ENCODE measurements around the gene SDC3. TPM values are rescaled to one million over a fixed set of nuclear protein-coding genes. Genes with fewer than 3 reads are reported as not detected.

Gene SDC3
- total RNA-seq, 3 donors from 2014 or later: 0.55 to 1.0 (median 0.68) TPM

- Mint-ChIP-seq H3K27me3 (ENCODE audit: low read depth) (peaks cover 24% of the 10 kb centered on the region), H3K9me3 (no peaks in the 10 kb centered on the region), H3K4me1 (ENCODE audit: low read depth) (no peaks in the 10 kb centered on the region), H3K36me3 (ENCODE audit: insufficient read depth) (no peaks in the 10 kb centered on the region), H3K4me3 (no peak overlapping the region)
- ATAC-seq: no peak
- DNase-seq: no peak
Measured at GRCh38 chr1:30883389-30884172, 25.0 kb downstream of the SDC3 start.

GRCh38 chr1:30882678-30883388 is 25.7 kb downstream of the SDC3 start:
- ATAC-seq: no peak

GRCh38 chr1:30881319-30882181 is 27.0 kb downstream of the SDC3 start:
- H3K9me3 Mint-ChIP-seq: no peaks in the 10 kb centered on the region
- no peaks in the 10 kb centered on the region for H3K4me1 Mint-ChIP-seq (ENCODE audit: low read depth)
- no peaks in the 10 kb centered on the region for H3K36me3 Mint-ChIP-seq (ENCODE audit: insufficient read depth)
- peaks cover 32% of the 10 kb centered on the region for H3K27me3 Mint-ChIP-seq (ENCODE audit: low read depth)
- ATAC-seq (no peak), DNase-seq (no peak)
- no peak overlapping the region for H3K4me3 Mint-ChIP-seq

More at GRCh38 chr1:30882678-30883388, 25.7 kb downstream of the SDC3 start:
- Mint-ChIP-seq H3K27me3 (ENCODE audit: low read depth) (peaks cover 27% of the 10 kb centered on the region), H3K4me3 (no peak overlapping the region), H3K4me1 (ENCODE audit: low read depth) (no peaks in the 10 kb centered on the region), H3K9me3 (no peaks in the 10 kb centered on the region), H3K36me3 (ENCODE audit: insufficient read depth) (no peaks in the 10 kb centered on the region)
- DNase-seq: no peak

GRCh38 chr1:30880678-30881318 is 27.8 kb downstream of the SDC3 start:
- no peaks in the 10 kb centered on the region for H3K36me3 Mint-ChIP-seq (ENCODE audit: insufficient read depth)
- H3K4me1 Mint-ChIP-seq (ENCODE audit: low read depth): no peaks in the 10 kb centered on the region
- DNase-seq (no peak), ATAC-seq (no peak)
- no peak overlapping the region for H3K4me3 Mint-ChIP-seq
- H3K27me3 Mint-ChIP-seq (ENCODE audit: low read depth): peaks cover 34% of the 10 kb centered on the region
- H3K9me3 Mint-ChIP-seq: no peaks in the 10 kb centered on the region

DNA sequence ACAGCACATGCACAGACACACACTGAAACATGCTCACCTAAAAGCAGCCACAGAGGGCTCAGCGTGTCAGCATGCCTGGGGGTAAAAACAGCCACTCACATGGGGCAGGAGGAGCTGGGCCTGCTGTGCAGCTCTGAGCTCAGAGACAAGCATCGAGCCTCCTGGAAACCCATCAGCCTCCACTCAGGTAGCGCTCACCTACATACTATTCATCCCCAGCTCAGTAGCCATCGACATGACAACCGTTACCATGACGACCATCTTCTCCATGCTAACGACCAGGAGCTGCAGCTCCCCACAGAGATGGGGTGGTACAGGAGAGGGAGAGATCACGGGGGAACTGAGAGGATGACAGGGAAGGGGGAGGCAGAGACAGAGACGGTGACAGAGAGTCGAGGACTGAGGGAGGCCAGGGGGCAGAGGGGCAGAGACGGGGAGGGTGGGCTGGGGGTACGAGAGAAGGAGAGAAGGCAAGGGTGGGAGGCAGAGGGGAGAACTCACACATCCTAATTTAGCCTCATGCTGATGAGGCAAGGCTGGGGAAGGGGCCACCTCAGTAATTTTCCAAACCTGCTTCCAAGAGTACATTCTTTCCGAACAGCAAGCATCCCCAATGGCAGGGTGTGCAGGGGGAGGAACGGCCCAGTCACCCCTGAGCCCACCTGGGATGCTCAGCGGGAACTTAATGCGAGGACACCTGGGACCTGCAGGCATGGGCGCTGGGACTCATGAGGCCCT is 28.4 kb downstream of the SDC3 start:
- H3K27me3 Mint-ChIP-seq (ENCODE audit: low read depth): peaks cover 38% of the 10 kb centered on the region
- no peak overlapping the region for H3K4me3 Mint-ChIP-seq
- no peaks in the 10 kb centered on the region for H3K9me3 Mint-ChIP-seq
- DNase-seq (no peak), ATAC-seq (no peak)
- H3K36me3 Mint-ChIP-seq (ENCODE audit: insufficient read depth): no peaks in the 10 kb centered on the region
- H3K4me1 Mint-ChIP-seq (ENCODE audit: low read depth): no peaks in the 10 kb centered on the region

- ATAC-seq: no peak
- no peaks in the 10 kb centered on the region for H3K36me3 Mint-ChIP-seq (ENCODE audit: insufficient read depth)
- no peaks in the 10 kb centered on the region for H3K4me1 Mint-ChIP-seq (ENCODE audit: low read depth)
- H3K9me3 Mint-ChIP-seq: no peaks in the 10 kb centered on the region
- no peak for DNase-seq
- H3K27me3 Mint-ChIP-seq (ENCODE audit: low read depth): peaks cover 36% of the 10 kb centered on the region
- no peak overlapping the region for H3K4me3 Mint-ChIP-seq
Measured at GRCh38 chr1:30879126-30879786, 29.3 kb downstream of the SDC3 start.

GRCh38 chr1:30878559-30878958 is 30.0 kb downstream of the SDC3 start:
- Mint-ChIP-seq H3K36me3 (ENCODE audit: insufficient read depth) (no peaks in the 10 kb centered on the region), H3K4me3 (no peak overlapping the region), H3K27me3 (ENCODE audit: low read depth) (peaks cover 35% of the 10 kb centered on the region), H3K4me1 (ENCODE audit: low read depth) (no peaks in the 10 kb centered on the region), H3K9me3 (no peaks in the 10 kb centered on the region)
- ATAC-seq (no peak), DNase-seq (no peak)

DNA sequence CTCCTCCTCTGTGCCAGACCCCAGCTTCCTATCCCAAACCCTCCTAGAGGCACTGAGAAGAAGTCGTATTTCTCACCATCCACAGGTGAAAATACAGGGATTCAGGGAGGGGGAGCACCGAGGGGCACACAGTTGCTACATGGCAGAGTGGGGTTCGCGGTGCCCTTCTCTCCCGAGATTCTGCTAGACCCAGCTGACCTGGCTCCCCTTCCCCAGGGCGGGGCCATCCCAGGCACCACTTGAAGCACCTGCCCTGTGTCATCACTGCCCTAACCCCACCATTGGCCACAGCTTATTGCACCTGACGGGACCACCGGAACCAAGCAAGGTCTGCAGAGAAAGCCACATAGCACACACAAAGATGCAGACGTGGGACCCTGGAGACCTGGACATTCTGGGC is 30.5 kb downstream of the SDC3 start:
- Mint-ChIP-seq H3K27me3 (ENCODE audit: low read depth) (peaks cover 35% of the 10 kb centered on the region), H3K9me3 (no peaks in the 10 kb centered on the region), H3K4me1 (ENCODE audit: low read depth) (no peaks in the 10 kb centered on the region), H3K4me3 (no peak overlapping the region), H3K36me3 (ENCODE audit: insufficient read depth) (no peaks in the 10 kb centered on the region)
- DNase-seq (no peak), ATAC-seq (no peak)

GRCh38 chr1:30877205-30877912 is 31.2 kb downstream of the SDC3 start:
- Mint-ChIP-seq H3K4me3 (no peak overlapping the region), H3K27me3 (ENCODE audit: low read depth) (peaks cover 30% of the 10 kb centered on the region), H3K4me1 (ENCODE audit: low read depth) (no peaks in the 10 kb centered on the region), H3K9me3 (no peaks in the 10 kb centered on the region), H3K36me3 (ENCODE audit: insufficient read depth) (no peaks in the 10 kb centered on the region)
- DNase-seq (no peak), ATAC-seq (no peak)

GRCh38 chr1:30876451-30877204 is 31.9 kb downstream of the SDC3 start:
- ATAC-seq (peak in 1 of 2 donors; percentile 14), DNase-seq (no peak)
- no peaks in the 10 kb centered on the region for H3K36me3 Mint-ChIP-seq (ENCODE audit: insufficient read depth)
- no peak overlapping the region for H3K4me3 Mint-ChIP-seq
- H3K9me3 Mint-ChIP-seq: no peaks in the 10 kb centered on the region
- no peaks in the 10 kb centered on the region for H3K4me1 Mint-ChIP-seq (ENCODE audit: low read depth)
- H3K27me3 Mint-ChIP-seq (ENCODE audit: low read depth): peaks cover 25% of the 10 kb centered on the region

GRCh38 chr1:30875916-30876315 is 32.6 kb downstream of the SDC3 start:
- Mint-ChIP-seq H3K4me3 (no peak overlapping the region), H3K36me3 (ENCODE audit: insufficient read depth) (no peaks in the 10 kb centered on the region), H3K27me3 (ENCODE audit: low read depth) (peaks cover 24% of the 10 kb centered on the region), H3K4me1 (ENCODE audit: low read depth) (no peaks in the 10 kb centered on the region), H3K9me3 (no peaks in the 10 kb centered on the region)
- ATAC-seq (no peak), DNase-seq (no peak)

DNA sequence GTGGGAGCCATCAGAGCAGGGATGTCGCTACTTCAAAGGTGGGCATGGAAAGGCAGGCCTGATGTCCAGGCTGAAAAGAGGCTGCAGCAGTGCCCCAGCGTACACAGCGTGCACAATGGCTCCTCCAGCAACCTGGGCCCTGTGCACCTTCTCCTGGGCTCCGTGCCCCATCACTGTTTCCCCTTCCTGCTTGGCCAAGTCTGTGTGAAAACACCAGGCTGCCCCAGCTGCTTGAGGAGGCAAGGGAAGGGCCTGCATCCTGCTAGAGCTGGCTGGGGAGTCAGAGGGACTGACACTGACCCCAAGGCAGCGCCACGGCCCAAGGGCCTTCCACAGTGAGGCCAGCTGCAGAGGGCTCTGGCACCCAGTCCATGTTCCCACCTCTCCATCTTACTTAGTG is 33.4 kb downstream of the SDC3 start:
- Mint-ChIP-seq H3K9me3 (no peaks in the 10 kb centered on the region), H3K27me3 (ENCODE audit: low read depth) (peaks cover 23% of the 10 kb centered on the region), H3K4me3 (no peak overlapping the region), H3K36me3 (ENCODE audit: insufficient read depth) (no peaks in the 10 kb centered on the region), H3K4me1 (ENCODE audit: low read depth) (no peaks in the 10 kb centered on the region)
- no peak for DNase-seq
- no peak for ATAC-seq

All from activated T-cell treated with anti-CD3 and anti-CD28 coated beads, Interleukin-2, amount 50 U/mL, for 4 hours (primary cell).